HG03060 (cell line): ENCODE data around the gene ANKRD42.
A peak's percentile ranks its signal among the peaks of the same experiment; 100 is the strongest.
"Not testable (repeated sequence)": the region's sequence is repeated elsewhere in the genome, so short reads cannot be mapped to it uniquely, and the experiment has no call there.

ENCODE experiments used
- ATAC-seq: cut with Tn5 transposase; IDR thresholded peaks from one replicate; pipeline ENCODE4 v1.9.1; 2021; ENCODE audit warnings: low read depth, moderate number of reproducible peaks; ENCODE audit not compliant: unreplicated experiment

ANKRD42 gene

GRCh38 chr11:83235825-83236224 lies 42.3 kb downstream of the ANKRD42 start:
- no peak for ATAC-seq

GRCh38 chr11:83238111-83238510 lies 44.6 kb downstream of the ANKRD42 start:
- ATAC-seq, result no peak

- ATAC-seq, result peak; percentile 58
Observed at GRCh38 chr11:83241291-83241946, 47.9 kb downstream of the ANKRD42 start.

- ATAC-seq, result no peak
Observed at GRCh38 chr11:83249445-83249844, 55.9 kb downstream of the ANKRD42 start.

- peak; percentile 55 for ATAC-seq
Observed at GRCh38 chr11:83249972-83250593, 56.6 kb downstream of the ANKRD42 start.

- ATAC-seq, result no peak
Observed at GRCh38 chr11:83252266-83252665, 58.8 kb downstream of the ANKRD42 start.

- no peak for ATAC-seq
Observed at GRCh38 chr11:83252941-83253340, 59.4 kb downstream of the ANKRD42 start.

GRCh38 chr11:83255366-83255765 lies 61.9 kb downstream of the ANKRD42 start:
- no peak for ATAC-seq

GRCh38 chr11:83256602-83257340 lies 63.3 kb downstream of the ANKRD42 start:
- ATAC-seq, result no peak

- no peak for ATAC-seq
Observed at GRCh38 chr11:83257761-83258168, 64.3 kb downstream of the ANKRD42 start.

GRCh38 chr11:83259559-83259958 lies 66.0 kb downstream of the ANKRD42 start:
- ATAC-seq, result no peak

GRCh38 chr11:83265331-83265730 lies 71.8 kb downstream of the ANKRD42 start:
- ATAC-seq, result no peak

- ATAC-seq, result not testable (repeated sequence)
Observed at GRCh38 chr11:83269080-83269479, 75.6 kb downstream of the ANKRD42 start.

GRCh38 chr11:83271734-83272133 lies 78.2 kb downstream of the ANKRD42 start:
- not testable (repeated sequence) for ATAC-seq

- ATAC-seq, result no peak
Observed at GRCh38 chr11:83272627-83273026, 79.1 kb downstream of the ANKRD42 start.

- ATAC-seq, result no peak
Observed at GRCh38 chr11:83275888-83276641, 82.6 kb downstream of the ANKRD42 start.

GRCh38 chr11:83278351-83278750 lies 84.8 kb downstream of the ANKRD42 start:
- no peak for ATAC-seq

- ATAC-seq, result no peak
Observed at GRCh38 chr11:83280256-83280655, 86.7 kb downstream of the ANKRD42 start.

GRCh38 chr11:83282084-83282716 lies 88.7 kb downstream of the ANKRD42 start:
- ATAC-seq, result no peak

GRCh38 chr11:83284501-83285150 lies 91.1 kb downstream of the ANKRD42 start:
- ATAC-seq, result no peak
